ENCODE data around the gene C16orf96. TPM values are rescaled to one million over a fixed set of nuclear protein-coding genes. Genes with fewer than 3 reads are reported as not detected.

C16orf96 gene
- total RNA-seq, 6 experiments from 2014 or later = 0.06 to 0.24 (median 0.16) TPM; not detected in 1

- Histone ChIP-seq H3K27me3 (no peaks in the 10 kb centered on the region), H3K4me3 (no peak overlapping the region), H3K4me1 (peaks cover 0 to 17% (median 5%) of the 10 kb centered on the region in 4 donors), H3K27ac (no peak overlapping the region), H3K9me3 (no peaks in the 10 kb centered on the region), H3K36me3 (peaks cover 0 to 8% (median 0%) of the 10 kb centered on the region in 4 donors)
- no peak for TF ChIP-seq CTCF (IDR thresholded peaks at IDR 0.05)
- TF ChIP-seq POLR2A (IDR thresholded peaks at IDR 0.05) = no peak
- WGBS (ENCODE audit: insufficient coverage, low coverage, low lambda C conversion rate, missing lambda C conversion rate) = 100% methylated on average over 3 of the region's 8 CpGs
- no peak for ATAC-seq
- intact Hi-C loops (cut with DNase I) = no loop called here
- DNase-seq = no peak
Observed at GRCh38 chr16:4647644-4647980, 91.5 kb downstream of the C16orf96 start.

- Histone ChIP-seq H3K4me1 (peaks cover 0 to 27% (median 13%) of the 10 kb centered on the region in 4 donors), H3K27me3 (no peaks in the 10 kb centered on the region), H3K27ac (no peak overlapping the region), H3K9me3 (no peaks in the 10 kb centered on the region), H3K36me3 (peaks cover 0 to 10% (median 0%) of the 10 kb centered on the region in 4 donors), H3K4me3 (no peak overlapping the region)
- TF ChIP-seq POLR2A (IDR thresholded peaks at IDR 0.05) = no peak
- no peak for TF ChIP-seq CTCF (IDR thresholded peaks at IDR 0.05)
- intact Hi-C loops (cut with DNase I) = no loop called here
- DNase-seq = no peak
- WGBS (ENCODE audit: insufficient coverage, low coverage, low lambda C conversion rate, missing lambda C conversion rate) = 100% methylated on average over 1 of the region's 13 CpGs
- no peak for ATAC-seq
Observed at GRCh38 chr16:4648917-4649316, 92.8 kb downstream of the C16orf96 start.

GRCh38 chr16:4649744-4650442 lies 93.8 kb downstream of the C16orf96 start:
- intact Hi-C loops (cut with DNase I) = no loop called here
- H3K27me3 ChIP-seq = no peaks in the 10 kb centered on the region
- 66% methylated on average over 11 of the region's 25 CpGs for WGBS (ENCODE audit: insufficient coverage, low coverage, low lambda C conversion rate, missing lambda C conversion rate)
- ATAC-seq = no peak
- peak overlapping the region in 1 of 3 donors; percentile 37 for H3K27ac ChIP-seq
- TF ChIP-seq POLR2A (IDR thresholded peaks at IDR 0.05) (no peak), CTCF (IDR thresholded peaks at IDR 0.05) (no peak)
- peaks cover 0 to 37% (median 17%) of the 10 kb centered on the region in 4 donors for H3K4me1 ChIP-seq
- no peaks in the 10 kb centered on the region for H3K9me3 ChIP-seq
- no peak for DNase-seq
- H3K4me3 ChIP-seq = no peak overlapping the region
- H3K36me3 ChIP-seq = peaks cover 0 to 10% (median 0%) of the 10 kb centered on the region in 4 donors

Small RNA genes within 50 kb of the gene (small RNA-seq; reads per million reads assigned to genes)
- gene RN7SL850P = 0 reads per million in 2 experiments

Other genes with a start within 250 kb of the C16orf96 start
- 1 to 10 TPM in 5 of 6 experiments, under 1 TPM in 1; 0.79 to 2.6 (median 1.4) TPM for gene GLIS2, start 240.3 kb upstream of the C16orf96 start, total RNA-seq
- gene PAM16, start 205.0 kb upstream of the C16orf96 start, total RNA-seq = 10 to 100 TPM; 27.9 to 45.9 (median 32.8) TPM
- gene VASN, start 184.5 kb upstream of the C16orf96 start, total RNA-seq = 10 to 100 TPM; 13.5 to 22.9 (median 16.8) TPM
- gene CORO7, start 139.7 kb upstream of the C16orf96 start, total RNA-seq = 10 to 100 TPM in 5 of 6 experiments, 1 to 10 TPM in 1; 7.8 to 22.9 (median 13.3) TPM
- gene DNAJA3, start 130.5 kb upstream of the C16orf96 start, total RNA-seq = 100 to 1,000 TPM in 2 of 6 experiments, 10 to 100 TPM in 4; 36.4 to 110 (median 49.0) TPM
- gene NMRAL1, start 81.7 kb upstream of the C16orf96 start, total RNA-seq = 10 to 100 TPM; 19.9 to 44.0 (median 35.5) TPM
- 10 to 100 TPM; 39.7 to 74.7 (median 55.4) TPM for gene HMOX2, start 79.9 kb upstream of the C16orf96 start, total RNA-seq
- gene CDIP1, start 17.6 kb upstream of the C16orf96 start, total RNA-seq = 10 to 100 TPM; 15.7 to 23.2 (median 18.4) TPM
- gene UBALD1, start 58.5 kb downstream of the C16orf96 start, total RNA-seq = 10 to 100 TPM in 4 of 6 experiments, 1 to 10 TPM in 2; 6.4 to 29.5 (median 17.2) TPM
- gene MGRN1, start 68.5 kb downstream of the C16orf96 start, total RNA-seq = 10 to 100 TPM; 42.5 to 67.3 (median 49.5) TPM
- 10 to 100 TPM; 17.8 to 36.3 (median 23.0) TPM for gene NUDT16L1, start 137.2 kb downstream of the C16orf96 start, total RNA-seq
- gene ANKS3, start 177.9 kb downstream of the C16orf96 start, total RNA-seq = 10 to 100 TPM in 1 of 6 experiments, 1 to 10 TPM in 5; 4.7 to 10.7 (median 7.6) TPM
- under 1 TPM in 5 of 6 experiments, not detected in 1; 0.12 to 0.92 (median 0.42) TPM for gene DNAAF8, start 178.2 kb downstream of the C16orf96 start, total RNA-seq
- gene ZNF500, start 210.8 kb downstream of the C16orf96 start, total RNA-seq = 1 to 10 TPM; 4.5 to 6.6 (median 5.8) TPM
- not detected for gene SEPTIN12, start 232.0 kb downstream of the C16orf96 start, total RNA-seq
- gene SMIM22, start 239.0 kb downstream of the C16orf96 start, total RNA-seq = under 1 TPM in 2 of 6 experiments, not detected in 4; 0.44 to 0.95 TPM
- 10 to 100 TPM in 5 of 6 experiments, 1 to 10 TPM in 1; 8.3 to 24.2 (median 14.0) TPM for gene ROGDI, start 246.3 kb downstream of the C16orf96 start, total RNA-seq